DMS114 treated with DMSO at 0.1 percent for 48 hours (cell line): ENCODE measurements around the gene ADARB1.

Source experiments
- DNase-seq: peaks from one replicate; lab custom pipeline; 2025; ENCODE audit not compliant: unreplicated experiment; lab: John Stamatoyannopoulos, UW

The ADARB1 gene

GRCh38 chr21:45147473-45148315 lies 73.3 kb downstream of the ADARB1 start:
- DNase-seq, result no peak

GRCh38 chr21:45148316-45148990 lies 74.1 kb downstream of the ADARB1 start:
- DNase-seq, result no peak

- DNase-seq, result no peak
Observed at GRCh38 chr21:45149021-45149420, 74.6 kb downstream of the ADARB1 start.

- DNase-seq, result no peak
Observed at GRCh38 chr21:45150638-45151131, 76.3 kb downstream of the ADARB1 start.

GRCh38 chr21:45151445-45152160 lies 77.2 kb downstream of the ADARB1 start:
- no peak for DNase-seq

- no peak for DNase-seq
Observed at GRCh38 chr21:45152265-45152746, 77.9 kb downstream of the ADARB1 start.

GRCh38 chr21:45153358-45154318 lies 79.3 kb downstream of the ADARB1 start:
- no peak for DNase-seq

GRCh38 chr21:45154511-45155508 lies 80.4 kb downstream of the ADARB1 start:
- DNase-seq, result no peak

- DNase-seq, result no peak
Observed at GRCh38 chr21:45155910-45156309, 81.5 kb downstream of the ADARB1 start.

GRCh38 chr21:45156459-45156858 lies 82.1 kb downstream of the ADARB1 start:
- DNase-seq, result no peak

- no peak for DNase-seq
Observed at GRCh38 chr21:45157932-45158331, 83.6 kb downstream of the ADARB1 start.

GRCh38 chr21:45158491-45159423 lies 84.4 kb downstream of the ADARB1 start:
- no peak for DNase-seq

GRCh38 chr21:45160198-45160597 lies 85.8 kb downstream of the ADARB1 start:
- DNase-seq, result no peak

- DNase-seq, result no peak
Observed at GRCh38 chr21:45161038-45161945, 86.9 kb downstream of the ADARB1 start.

GRCh38 chr21:45162115-45162514 lies 87.7 kb downstream of the ADARB1 start:
- DNase-seq, result no peak

- DNase-seq, result no peak
Observed at GRCh38 chr21:45162809-45163208, 88.4 kb downstream of the ADARB1 start.
